Pancreas (tissue), 10 donors: ENCODE results near the gene DENND1A. TPM values are rescaled to one million over a fixed set of nuclear protein-coding genes. Genes with fewer than 3 reads are reported as not detected.
A peak's percentile ranks its signal among the peaks of the same experiment; 100 is the strongest.

Source experiments
- ATAC-seq, 4 donors: fragments of 200-7000 bp; cut with Tn5 transposase; one replicate each; pipeline versions ENCODE4 v1.8.0 to v1.9.1; 2020; ENCODE audit warnings: mild to moderate bottlenecking in 4 of 4, moderate library complexity in 4 of 4
- DNase-seq, 6 donors: peaks; one replicate each; pipeline ENCODE4 v3.0.0-alpha.2; 2020
- FAIRE-seq: peaks from 2 replicates; lab custom pipeline; 2012; peaks lifted over from hg19 to GRCh38; lab: Jason Lieb, UNC
- H3K27ac ChIP-seq, 4 donors: fragments of 200-600 bp; sonication (generic); 1 replicate in 3 of 4; 2 replicates in 1 of 4; pipeline versions ENCODE4 v1.5.0 to v1.8.0; 2020
- H3K27me3 ChIP-seq, 4 donors: fragments of 200-600 bp; one replicate each; pipeline ENCODE4 v1.8.0; 2021
- H3K36me3 ChIP-seq, 3 donors: fragments of 200-600 bp; sonication (generic) in 1 of 3; one replicate each; pipeline versions ENCODE4 v1.5.0 to v1.8.0; 2020 to 2021
- H3K4me1 ChIP-seq, 3 donors: fragments of 200-600 bp; one replicate each; pipeline ENCODE4 v1.8.0; 2021
- H3K4me3 ChIP-seq, 4 donors: fragments of 200-600 bp; sonication (generic) in 2 of 4; one replicate each; pipeline versions ENCODE4 v1.5.0 to v1.8.0; 2020 to 2021
- H3K9me3 ChIP-seq, 4 donors: fragments of 200-600 bp; one replicate each; pipeline ENCODE4 v1.8.0; 2021
- CTCF ChIP-seq, 4 donors: fragments of 200-600 bp; sonication (generic) in 3 of 4; IDR thresholded peaks; one replicate each; pipeline versions ENCODE4 v1.5.0 to v1.8.0; 2021; ENCODE audit warnings: antibody characterized with exemption in 4 of 4
- WGBS, 2 donors: extraction: QIAGEN DNeasy Blood & Tissue Kit; methylation state at CpG; one replicate each; pipeline ENCODE4 v1.1.7; 2013; 5-methylcytosine and 5-hydroxymethylcytosine counted together
- intact Hi-C, 3 donors: fragments of 100-400 bp; cut with DNase I; formaldehyde crosslinking; loops; one replicate each; pipeline versions ENCODE4 v1.11.1 to v1.14.2; 2022
- polyA plus RNA-seq, 2 donors: library from polyadenylated mRNA; stranded (reverse); fragments of 200-250 nt; gene quantifications; one replicate each; pipeline ENCODE4 v1.2.3, GENCODE V29; 2013
- total RNA-seq, 6 donors: library from RNA; stranded (reverse); fragmentation: NEBNext Ultra II Directional in 4 of 6; extraction: Animal tissue kit (Norgen Biotek cat#: 25700) in 4 of 6; gene quantifications; one replicate each; pipeline versions ENCODE4 v1.2.1 to v1.2.4, GENCODE V29; 2021 to 2023
- donor health status: healthy with polysubstance abuse.
- donor health status: DM: no; HTN: no; CAD: no; lungs with moderate emphysema.
- donor health status: DM: no; HTN: no; CAD: no.
- donor health status: control.
- donor health status: control.
- donor health status: Bipolar disorder and iron deficiency.
- donor health status: DM: yes; HTN: yes; CAD: no.
- donor health status: DM: no; HTN: no; CAD: no.
- donor health status: DM: no; HTN: no; CAD: no.
- donor health status: DM: yes; HTN: yes; CAD: no.

The DENND1A gene
- total and polyA plus RNA-seq, 8 donors = 4.5 to 8.3 (median 5.6) TPM

GRCh38 chr9:123544007-123544827, 385.7 kb downstream of the DENND1A start:
- FAIRE-seq (peak; percentile 89), DNase-seq (no peak), ATAC-seq (peak in 3 of 4 donors; percentile 65 to 75 (median 65))
- H3K9me3 ChIP-seq = no peaks in the 10 kb centered on the region
- H3K4me1 ChIP-seq = no peaks in the 10 kb centered on the region
- H3K36me3 ChIP-seq = no peaks in the 10 kb centered on the region
- H3K27me3 ChIP-seq = no peaks in the 10 kb centered on the region
- intact Hi-C loops = loop anchor here in 1 of 3 donors (10.0 kb wide), 1 partner anchor 491 kb away; no protein-coding TSS in a partner anchor
- no peak overlapping the region for H3K27ac ChIP-seq
- WGBS, 2 donors = 58 to 62% methylated on average over 3 of the region's 3 CpGs
- no peak overlapping the region for H3K4me3 ChIP-seq
- peak in 3 of 4 donors; percentile 56 to 59 (median 56) for TF ChIP-seq CTCF (IDR thresholded peaks at IDR 0.05)

GRCh38 chr9:123543492-123543891, 386.4 kb downstream of the DENND1A start:
- Histone ChIP-seq H3K4me1 (no peaks in the 10 kb centered on the region), H3K27me3 (no peaks in the 10 kb centered on the region), H3K9me3 (no peaks in the 10 kb centered on the region), H3K36me3 (no peaks in the 10 kb centered on the region), H3K4me3 (no peak overlapping the region), H3K27ac (no peak overlapping the region)
- no peak for ATAC-seq
- TF ChIP-seq CTCF (IDR thresholded peaks at IDR 0.05) = no peak
- intact Hi-C loops = loop anchor here in 1 of 3 donors (10.0 kb wide), 1 partner anchor 491 kb away; no protein-coding TSS in a partner anchor
- no peak for FAIRE-seq
- 76 to 80% methylated on average over 8 of the region's 8 CpGs for WGBS, 2 donors
- DNase-seq = no peak

GRCh38 chr9:123542435-123543225, 387.3 kb downstream of the DENND1A start:
- H3K36me3 ChIP-seq = no peaks in the 10 kb centered on the region
- DNase-seq (no peak), ATAC-seq (no peak), FAIRE-seq (no peak)
- intact Hi-C loops = loop anchor here in 1 of 3 donors (10.0 kb wide), 1 partner anchor 492 kb away; no protein-coding TSS in a partner anchor
- no peaks in the 10 kb centered on the region for H3K27me3 ChIP-seq
- WGBS, 2 donors = 86 to 91% methylated on average over 11 of the region's 11 CpGs
- H3K4me1 ChIP-seq = no peaks in the 10 kb centered on the region
- no peak overlapping the region for H3K27ac ChIP-seq
- H3K9me3 ChIP-seq = no peaks in the 10 kb centered on the region
- TF ChIP-seq CTCF (IDR thresholded peaks at IDR 0.05) = no peak
- H3K4me3 ChIP-seq = no peak overlapping the region

- FAIRE-seq (no peak), ATAC-seq (no peak), DNase-seq (no peak)
- WGBS, 2 donors = 91% methylated on average over 5 of the region's 5 CpGs
- Histone ChIP-seq H3K4me1 (no peaks in the 10 kb centered on the region), H3K4me3 (no peak overlapping the region), H3K9me3 (no peaks in the 10 kb centered on the region), H3K36me3 (no peaks in the 10 kb centered on the region), H3K27me3 (no peaks in the 10 kb centered on the region), H3K27ac (no peak overlapping the region)
- no peak for TF ChIP-seq CTCF (IDR thresholded peaks at IDR 0.05)
- intact Hi-C loops = loop anchor here in 1 of 3 donors (10.0 kb wide), 1 partner anchor 493 kb away; no protein-coding TSS in a partner anchor
These were observed 388.5 kb downstream of the DENND1A start for GRCh38 chr9:123541411-123541810.
